ENCODE data around the gene F7.
"Not testable (repeated sequence)": the region's sequence is repeated elsewhere in the genome, so short reads cannot be mapped to it uniquely, and the experiment has no call there.

Gene F7

DNA sequence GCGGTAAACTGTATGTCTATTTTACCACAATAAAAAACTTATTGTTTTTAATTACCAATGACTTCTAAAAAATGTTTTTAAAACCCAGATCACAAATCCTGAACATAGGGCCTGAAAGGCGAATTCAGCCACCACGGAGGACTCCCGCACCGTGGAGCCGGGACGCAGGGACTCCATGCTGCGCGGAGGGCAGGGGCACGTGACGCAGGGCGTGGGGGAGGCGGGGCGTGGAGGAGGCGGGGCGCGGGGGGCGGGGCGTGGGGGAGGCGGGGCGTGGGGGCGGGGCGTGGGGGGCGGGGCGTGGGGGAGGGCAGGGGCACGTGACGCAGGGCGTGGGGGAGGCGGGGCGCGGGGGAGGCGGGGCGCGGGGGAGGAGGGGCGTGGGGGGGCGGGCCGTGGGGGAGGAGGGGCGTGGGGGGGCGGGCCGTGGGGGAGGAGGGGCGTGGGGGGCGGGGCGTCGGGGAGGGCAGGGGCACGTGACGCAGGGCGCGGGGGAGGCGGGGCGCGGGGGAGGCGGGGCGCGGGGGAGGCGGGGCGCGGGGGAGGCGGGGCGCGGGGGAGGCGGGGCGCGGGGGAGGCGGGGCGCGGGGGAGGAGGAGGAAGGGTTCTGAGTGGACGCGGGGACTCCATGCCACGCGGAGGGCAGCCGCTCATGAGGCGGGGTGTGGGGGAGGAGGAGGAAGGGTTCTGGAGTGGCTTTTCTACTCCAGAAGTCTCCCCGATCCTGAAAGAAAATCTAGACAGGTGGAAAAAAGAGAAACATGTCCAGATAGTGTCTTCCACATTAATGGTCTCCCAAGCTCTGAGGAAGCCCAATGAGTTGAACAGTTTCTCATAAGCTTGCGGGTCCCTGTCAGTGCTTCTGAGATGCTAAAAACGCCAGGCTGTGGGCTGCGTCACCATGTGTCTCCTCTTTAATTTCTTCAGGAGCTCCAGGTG lies 48.5 kb downstream of the F7 start:
- peak; percentile 66 for DNase-seq (ENCODE audit: low spot score)

DNA sequence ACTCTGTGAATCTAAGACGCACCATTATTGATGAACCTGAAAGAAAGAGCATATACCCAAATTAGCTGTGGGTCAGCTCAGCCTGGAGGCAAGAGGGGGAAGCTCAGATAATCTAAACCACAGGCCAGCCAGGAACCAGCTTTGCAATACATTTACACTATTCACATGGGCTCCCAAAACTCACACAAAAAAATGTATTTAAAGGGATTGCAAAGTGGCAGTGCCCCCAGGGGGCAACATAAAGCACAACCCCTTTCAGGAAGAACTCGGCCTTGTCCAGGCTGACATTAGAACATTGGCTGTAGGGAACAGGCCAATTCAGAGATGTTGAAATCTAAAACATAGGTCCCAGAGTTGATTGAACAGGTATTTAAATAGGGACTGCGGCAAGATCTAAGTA lies 49.6 kb downstream of the F7 start:
- no peak for DNase-seq (ENCODE audit: low spot score)

DNA sequence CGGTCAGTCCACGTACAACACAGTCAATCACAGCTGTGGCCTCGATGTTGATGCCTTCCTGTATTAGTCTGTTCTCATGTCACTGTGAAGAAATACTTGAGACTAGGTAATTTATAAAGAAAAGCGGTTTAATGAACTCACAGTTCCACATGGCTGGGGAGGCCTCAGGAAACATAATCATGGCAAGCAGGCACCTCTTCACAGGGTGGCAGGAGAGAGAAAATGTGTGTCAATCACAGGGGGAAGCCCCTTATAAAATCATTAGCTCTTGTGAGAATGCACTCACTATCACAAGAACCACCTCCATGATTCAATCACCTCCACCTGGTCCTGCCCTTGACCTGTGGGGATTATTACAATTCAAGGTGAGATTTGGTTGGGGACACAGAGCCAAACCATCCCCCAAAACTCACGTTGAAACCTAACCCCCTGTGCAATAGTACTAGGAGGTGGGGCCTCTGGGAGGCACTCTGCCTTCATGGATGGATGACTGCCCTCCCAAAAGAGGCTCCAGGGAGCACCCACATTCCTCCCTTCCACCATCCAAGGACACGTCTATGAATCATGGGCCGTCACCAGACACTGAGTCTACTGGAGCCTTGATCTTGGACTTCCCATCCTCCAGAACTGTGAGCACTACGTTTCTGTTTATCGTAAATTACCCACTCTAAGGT lies 50.5 kb downstream of the F7 start:
- DNase-seq (ENCODE audit: low spot score) = peak; percentile 17

DNA sequence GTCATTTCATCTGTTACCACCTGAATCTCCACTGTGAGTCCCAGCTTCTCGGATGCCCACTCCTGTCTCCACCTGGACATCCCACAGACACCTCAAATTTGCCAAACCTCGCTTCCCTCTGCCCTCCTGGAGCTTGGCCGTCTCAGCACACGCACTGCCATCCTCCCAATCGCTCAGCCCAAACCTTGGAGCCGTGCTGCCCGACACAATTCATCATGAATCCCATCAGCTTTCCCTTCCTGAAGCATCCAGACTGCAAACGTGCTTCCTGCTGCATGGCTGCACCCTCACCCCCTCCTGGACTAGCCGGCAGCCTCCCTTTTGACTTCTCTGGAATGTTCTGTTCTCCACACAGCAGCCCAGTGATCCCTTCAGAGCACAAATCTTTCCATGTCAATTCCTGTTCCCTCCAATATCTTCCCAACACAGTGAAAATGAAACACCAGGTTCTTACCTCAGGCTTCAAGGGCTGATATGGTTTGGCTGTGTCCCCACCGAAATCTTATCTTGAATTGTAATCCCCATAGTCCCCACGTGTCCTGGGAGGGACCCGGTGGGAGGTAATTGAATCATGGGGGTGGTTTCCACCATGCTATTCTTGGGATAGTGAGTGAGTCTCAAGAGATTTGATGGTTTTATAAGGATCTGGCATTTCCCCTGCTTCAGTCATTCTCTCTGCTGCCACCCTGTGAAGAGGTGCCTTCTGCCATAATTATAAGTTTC lies 51.8 kb downstream of the F7 start:
- DNase-seq (ENCODE audit: low spot score) = no peak

DNA sequence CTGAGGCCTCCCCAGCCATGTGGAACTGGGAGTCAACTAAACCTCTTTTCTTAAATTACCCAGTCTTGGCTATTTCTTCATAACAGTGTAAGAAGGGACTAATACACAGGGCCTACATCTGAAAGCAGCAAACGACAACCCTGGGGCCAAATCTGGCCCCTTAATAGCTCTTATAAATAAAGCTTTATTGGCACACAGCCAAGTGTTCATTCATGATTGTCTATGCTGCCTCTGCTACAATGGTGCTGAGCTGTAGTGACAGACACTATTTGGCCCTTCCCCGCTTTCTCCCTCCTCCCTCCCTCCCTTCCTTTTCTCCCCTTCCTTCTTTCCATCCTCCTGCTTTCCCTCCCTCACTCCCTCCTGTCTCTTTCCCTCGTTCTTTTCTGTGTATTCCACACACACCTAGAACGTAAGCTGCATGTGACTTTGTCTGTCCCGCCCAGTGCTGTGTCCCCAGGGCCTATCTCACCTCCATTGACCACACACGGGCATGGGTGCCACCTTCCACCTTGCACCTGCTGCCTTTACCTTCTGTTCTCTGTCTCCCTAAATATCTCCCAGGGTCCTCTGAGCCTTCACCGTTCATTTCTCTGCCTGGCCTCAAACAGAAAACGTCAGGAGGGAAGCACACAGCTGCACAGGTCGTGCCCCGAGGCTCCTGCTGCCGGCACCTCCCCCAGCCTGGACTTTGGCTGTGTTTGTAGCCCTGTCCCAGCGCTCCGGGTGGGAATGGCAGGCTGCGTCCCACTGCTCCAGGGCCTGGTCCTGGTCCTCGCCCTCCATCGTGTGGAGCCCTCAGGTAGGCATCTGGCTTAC lies 52.5 kb downstream of the F7 start, which contains the start of gene PROZ:
TSS of gene PROZ (plus strand) at position 720 of the 819 bp plus-strand sequence. CDS start at position 733, 13 bp downstream.
- DNase-seq (ENCODE audit: low spot score) = no peak

DNA sequence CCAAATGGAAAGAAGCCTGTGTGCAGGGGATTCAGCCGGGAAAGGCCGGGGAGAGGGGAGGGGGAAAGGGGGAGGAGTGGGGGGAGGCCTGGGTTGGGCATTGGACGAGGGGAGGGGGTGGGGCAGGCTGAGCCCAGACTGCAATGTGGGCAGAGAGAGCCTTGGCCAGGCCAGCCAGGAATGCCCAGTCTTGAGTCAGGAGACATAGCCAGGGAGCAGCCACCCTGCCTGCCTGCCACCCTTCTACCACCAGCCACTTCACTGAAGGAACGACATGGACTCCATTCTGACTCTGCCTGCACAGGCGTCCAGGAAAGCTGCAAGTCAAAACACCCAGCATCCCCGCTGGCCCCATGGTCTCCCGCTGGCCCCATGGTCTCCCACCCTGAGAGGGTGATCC lies 53.4 kb downstream of the F7 start:
- DNase-seq (ENCODE audit: low spot score) = no peak

DNA sequence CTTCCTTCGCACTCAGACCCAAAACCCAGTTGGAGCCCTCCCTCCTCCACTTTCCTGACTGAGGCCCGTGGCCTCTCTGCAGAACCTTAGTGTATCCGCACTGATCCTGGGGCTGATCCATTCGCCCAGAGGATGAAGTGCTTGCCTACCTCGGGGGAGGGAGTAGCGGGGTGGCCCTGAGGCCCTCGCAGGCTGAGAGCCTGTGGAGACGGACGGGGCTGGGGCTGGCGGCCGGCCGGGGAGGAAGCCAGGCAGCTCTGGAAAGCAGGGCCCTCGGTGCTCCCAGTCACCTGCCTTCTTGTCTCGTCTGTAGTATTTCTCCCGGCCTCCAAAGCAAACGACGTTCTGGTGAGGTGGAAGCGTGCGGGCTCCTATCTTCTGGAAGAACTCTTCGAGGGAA lies 54.1 kb downstream of the F7 start:
- DNase-seq (ENCODE audit: low spot score) = no peak

DNA sequence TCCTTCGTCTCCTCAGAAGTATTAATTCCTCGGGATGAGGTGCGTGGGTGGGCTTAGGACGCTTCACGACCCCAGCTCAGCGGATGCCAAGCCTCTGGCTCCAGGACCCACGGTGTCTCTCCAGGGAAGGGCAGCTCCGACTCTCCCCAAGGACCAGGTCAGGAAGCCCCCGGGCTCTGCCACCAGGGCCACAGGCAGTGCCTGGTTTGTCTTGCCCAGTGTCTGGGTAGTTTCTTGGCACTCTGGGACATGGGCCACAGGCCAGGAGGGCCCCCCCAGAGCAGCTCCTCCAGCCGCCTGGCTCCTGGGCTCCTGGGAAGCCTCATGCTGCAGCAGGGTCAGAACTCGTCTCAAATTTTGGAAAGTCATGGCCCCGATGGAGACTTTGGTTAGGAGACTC lies 55.4 kb downstream of the F7 start:
- DNase-seq (ENCODE audit: low spot score) = no peak

DNA sequence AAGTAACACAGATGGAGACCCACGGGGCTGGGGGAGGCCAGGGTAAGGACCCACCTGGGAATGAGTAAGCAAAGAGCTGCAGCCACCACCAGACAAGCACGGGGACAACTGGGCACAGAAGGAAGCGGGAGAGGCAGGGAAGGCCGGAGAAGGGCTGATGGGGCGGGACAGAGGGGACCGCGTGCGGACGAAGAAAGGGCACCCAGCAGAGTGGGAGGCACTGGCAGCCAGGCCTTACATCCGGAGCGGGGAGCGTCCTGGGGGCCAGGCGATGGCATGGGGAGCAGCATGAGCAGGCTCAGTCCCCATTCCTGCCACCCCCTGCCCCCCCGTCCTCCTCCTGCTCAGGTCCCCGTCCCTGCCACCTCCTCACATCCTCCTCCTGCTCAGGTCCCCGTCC lies 55.8 kb downstream of the F7 start:
- DNase-seq (ENCODE audit: low spot score) = no peak

DNA sequence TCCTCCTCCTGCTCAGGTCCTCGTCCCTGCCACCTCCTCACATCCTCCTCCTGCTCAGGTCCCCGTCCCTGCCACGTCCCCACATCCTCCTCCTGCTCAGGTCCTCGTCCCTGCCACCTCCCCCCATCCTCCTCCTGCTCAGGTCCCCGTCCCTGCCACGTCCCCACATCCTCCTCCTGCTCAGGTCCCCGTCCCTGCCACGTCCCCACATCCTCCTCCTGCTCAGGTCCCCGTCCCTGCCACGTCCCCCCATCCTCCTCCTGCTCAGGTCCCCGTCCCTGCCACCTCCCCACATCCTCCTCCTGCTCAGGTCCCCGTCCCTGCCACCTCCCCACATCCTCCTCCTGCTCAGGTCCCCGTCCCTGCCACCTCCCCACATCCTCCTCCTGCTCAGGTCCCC lies 56.4 kb downstream of the F7 start:
- DNase-seq (ENCODE audit: low spot score) = not testable (repeated sequence)

DNA sequence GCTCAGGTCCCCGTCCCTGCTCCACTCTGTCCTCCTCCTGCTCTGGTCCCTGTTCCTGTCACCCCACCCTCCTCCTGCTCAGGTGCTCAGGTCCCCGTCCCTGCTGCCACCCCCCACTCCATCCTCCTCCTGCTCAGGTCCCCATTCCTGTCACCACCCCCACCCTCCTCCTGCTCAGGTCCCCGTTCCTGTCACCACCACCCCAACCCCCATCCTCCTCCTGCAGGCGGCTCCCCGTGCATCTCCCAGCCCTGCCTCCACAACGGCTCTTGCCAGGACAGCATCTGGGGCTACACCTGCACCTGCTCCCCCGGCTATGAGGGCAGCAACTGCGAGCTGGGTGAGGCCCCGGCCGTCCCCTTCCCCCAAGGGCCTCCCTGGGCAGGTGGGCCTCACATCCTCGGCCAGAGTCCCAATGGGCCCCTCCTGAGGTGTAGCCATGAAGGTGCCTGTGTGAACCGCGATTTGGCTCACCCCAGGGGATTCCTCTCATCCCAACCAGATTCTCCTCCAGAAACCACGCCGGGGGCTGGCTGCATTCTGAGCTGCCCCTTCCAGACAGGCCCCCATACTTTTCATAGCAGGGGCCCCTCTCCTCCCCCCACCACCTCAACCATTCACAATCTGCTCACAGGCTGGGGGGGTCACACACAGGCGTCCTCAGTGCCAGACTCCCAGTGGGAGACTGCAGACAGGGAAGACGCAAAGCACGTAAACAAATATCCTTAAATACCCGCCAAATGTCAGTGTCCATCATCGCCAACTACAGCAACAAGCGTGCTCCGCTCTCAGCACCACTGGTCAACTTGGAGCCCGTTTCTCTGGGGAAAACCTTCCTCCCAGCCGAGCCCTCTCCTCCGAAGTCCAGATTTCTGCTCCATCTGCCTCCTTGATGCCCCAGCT lies 57.4 kb downstream of the F7 start:
- no peak for DNase-seq (ENCODE audit: low spot score)

DNA sequence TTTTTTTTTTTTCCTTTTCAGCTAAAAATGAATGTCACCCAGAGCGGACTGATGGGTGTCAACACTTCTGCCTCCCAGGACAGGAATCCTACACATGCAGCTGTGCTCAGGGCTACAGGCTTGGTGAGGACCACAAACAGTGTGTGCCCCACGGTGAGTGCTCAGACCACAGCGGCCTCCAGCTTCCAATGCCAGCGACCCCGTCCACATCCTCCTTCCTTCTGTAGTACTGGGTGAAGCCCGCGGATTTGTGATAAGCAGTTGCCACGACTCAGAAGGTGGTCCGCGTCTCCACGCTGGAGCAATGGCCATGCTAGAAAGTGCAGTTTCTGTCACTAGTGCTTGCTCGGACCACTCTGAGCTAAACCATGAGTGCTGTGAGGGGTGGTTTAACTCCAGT lies 58.9 kb downstream of the F7 start:
- no peak for DNase-seq (ENCODE audit: low spot score)

DNA sequence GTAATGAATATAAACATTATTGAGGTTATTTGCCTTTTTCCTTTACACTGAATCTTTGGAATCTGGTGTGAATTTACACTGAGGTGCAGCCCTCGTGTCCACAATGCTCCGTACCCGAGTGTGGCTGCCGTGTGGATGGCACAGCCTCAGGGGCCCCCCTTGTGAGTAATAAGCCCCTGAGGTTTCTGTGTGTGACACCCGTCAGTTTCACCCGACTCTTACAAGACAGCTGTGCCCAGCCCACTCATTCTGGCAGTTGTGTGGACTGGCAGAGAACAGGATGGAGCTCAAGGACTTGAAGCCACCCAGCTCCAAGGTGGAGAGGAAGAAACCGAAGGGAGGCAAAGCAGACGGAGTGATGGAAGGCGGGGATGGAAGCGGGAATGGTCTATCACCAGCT lies 60.7 kb downstream of the F7 start:
- no peak for DNase-seq (ENCODE audit: low spot score)

DNA sequence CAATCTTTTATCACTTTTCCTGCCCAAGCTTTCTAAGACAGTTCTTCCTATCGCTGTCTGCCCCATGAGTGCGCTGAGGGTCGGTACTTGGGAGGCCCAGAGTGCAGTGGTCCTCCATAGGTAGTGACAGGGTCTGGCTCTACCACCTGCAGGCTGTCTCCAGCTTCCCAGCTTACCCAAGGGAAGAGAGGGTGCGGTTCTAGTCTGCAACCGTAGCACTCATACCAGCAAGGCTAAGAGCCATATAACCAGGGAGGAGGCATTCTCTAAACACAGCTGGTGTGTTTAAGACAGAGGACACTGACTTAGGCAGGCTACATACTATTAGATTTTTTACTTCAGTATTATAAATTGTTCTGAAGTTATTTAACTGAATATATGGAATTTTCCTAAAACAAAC lies 61.1 kb downstream of the F7 start:
- DNase-seq (ENCODE audit: low spot score) = no peak

DNA sequence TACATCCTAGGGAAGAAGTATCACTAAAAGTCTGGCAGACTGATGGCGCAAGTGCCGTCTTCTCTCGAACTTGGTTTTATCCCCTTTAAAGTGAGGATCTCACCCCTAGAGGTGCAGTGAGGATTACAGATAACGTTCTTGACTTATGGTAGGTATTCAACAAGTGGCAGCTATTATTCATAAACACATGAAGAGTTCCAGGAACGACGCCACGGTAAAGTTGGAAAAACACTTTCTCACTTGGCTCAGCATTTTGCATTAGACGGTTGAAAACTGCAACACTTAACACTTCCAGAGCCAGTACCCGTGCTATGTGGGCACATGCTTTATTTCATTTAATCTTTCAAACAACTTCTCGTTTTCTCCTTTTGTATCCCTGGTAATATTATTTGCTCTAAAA lies 61.6 kb downstream of the F7 start:
- no peak for DNase-seq (ENCODE audit: low spot score)

DNA sequence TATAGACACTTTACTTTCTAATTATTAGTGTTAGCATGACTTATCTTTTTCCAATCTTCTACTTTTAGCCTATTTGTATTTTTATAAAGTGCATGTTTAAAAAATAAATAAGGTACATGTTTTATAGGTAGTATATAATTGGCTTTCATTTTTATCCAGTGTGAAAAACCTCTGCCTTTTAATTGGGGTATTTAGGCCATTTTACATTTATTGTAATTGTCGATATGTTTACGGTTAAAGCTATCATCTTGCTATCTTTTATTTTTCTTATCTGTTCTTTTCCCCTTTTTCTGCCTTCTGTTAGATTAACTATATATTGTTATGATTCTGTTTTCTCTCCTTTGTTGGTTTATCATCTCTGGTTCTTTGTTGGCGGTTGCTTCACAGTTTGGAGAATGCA lies 62.0 kb downstream of the F7 start:
- DNase-seq (ENCODE audit: low spot score) = no peak

DNA sequence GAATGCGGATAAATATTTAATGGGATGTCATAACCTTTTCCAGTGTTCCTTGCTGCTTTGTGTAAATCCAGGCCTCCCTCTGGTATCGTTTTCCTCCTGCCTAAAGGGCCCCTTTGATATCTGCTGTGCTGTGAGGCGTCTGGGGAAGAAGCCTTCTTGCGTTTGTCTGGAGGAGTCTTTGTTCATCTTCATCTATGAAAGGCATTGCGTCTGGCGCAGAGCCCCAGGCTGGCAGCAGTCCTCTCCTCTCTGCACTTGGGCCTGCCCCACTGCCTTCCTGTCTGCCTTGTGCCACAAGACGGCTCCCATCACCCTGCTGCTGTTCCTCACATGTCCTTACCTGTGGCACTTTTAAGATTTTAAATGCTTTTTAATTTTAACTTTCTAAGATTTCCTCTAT lies 62.6 kb downstream of the F7 start:
- DNase-seq (ENCODE audit: low spot score) = no peak

DNA sequence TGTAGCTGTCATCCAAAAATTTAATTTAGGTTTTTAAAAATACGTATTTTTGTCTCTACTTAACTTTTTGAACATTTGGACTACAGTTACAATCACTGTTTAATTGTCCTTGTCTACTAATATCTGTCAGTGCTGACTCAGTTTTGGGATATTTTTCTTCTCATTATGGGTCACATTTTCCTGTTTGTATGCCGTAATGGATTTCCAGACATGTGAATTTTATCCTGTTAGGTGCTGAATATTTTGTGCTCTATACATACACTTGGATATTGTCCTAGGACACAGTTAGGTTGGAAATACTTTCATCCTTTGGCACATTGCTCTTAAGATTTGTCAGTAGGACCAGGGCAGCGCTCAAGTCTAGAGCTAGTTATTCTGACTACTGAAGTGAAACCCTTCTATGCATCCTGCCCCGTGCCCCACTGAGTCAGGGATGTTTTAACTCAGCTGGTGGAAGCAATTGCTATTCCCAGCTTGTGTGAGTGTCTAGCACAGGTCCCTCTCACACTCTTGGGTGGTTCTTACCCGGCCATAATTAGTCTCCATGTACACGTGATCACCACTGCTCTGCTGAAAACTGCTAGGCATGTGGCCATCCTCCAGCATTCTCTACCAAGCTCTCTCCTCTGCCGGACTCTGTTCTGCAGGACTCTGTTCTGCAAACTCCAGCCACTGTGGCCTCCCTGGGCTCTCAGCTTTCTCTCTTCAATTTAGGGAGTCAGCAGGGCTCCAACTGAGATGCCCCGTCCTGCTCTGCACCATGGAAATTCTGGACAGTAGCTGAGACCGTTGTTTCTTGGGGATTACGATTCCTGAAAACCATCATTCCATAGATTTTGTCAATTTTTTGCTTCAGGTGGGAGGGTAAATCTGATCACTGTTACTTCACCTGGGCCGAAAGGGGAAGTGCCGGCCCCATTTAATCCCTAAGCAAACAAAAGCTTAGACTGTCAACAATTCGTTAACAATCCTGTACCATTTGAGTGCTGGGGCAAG lies 64.0 kb downstream of the F7 start:
- no peak for DNase-seq (ENCODE audit: low spot score)

All from kidney tubule cell (primary cell).